NCI-H2196 treated with DMSO at 0.1 percent for 48 hours (cell line): ENCODE data around the gene SPATA21.

ENCODE experiments used
- DNase-seq: peaks from one replicate; lab custom pipeline; 2025; ENCODE audit not compliant: unreplicated experiment; lab: John Stamatoyannopoulos, UW

Gene SPATA21

DNA sequence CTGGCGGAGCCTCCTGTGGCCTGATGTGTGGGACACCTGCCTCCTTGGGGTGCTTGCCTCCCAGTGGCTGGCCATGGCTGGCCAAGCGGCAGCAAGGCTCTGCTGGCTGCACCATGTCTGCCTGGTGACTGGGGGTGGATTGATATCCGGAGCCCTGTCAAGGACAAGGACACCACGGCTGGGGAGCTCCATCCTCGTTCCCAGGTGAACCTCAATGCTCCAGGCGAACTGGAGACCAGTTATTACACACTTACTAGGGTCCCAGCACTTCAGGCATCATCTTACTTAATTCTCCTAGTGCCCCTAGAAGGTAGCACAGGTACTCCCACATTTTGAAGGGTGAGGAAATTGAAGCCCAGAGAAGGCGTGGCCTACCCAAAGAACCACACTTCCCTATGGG lies 15.2 kb downstream of the SPATA21 start:
- DNase-seq: no peak

DNA sequence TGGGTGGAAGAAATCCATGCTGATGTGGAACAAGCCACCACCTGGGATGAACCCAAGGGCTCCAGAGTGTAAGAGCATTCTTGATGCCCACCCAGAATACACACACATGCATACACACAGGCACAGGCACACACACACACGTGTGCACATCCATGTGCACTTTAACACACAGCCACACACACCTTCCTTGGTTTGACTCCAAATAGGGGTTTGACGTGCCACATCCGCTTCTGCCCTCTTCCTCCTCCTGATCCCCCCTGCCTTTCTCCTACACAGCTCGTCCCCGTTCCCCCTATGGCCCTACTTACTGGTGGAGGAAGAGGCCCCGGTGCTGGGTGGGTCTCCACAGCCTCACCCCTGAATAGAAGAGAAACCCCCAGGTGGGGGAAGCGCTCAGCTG lies 16.0 kb downstream of the SPATA21 start:
- no peak for DNase-seq

DNA sequence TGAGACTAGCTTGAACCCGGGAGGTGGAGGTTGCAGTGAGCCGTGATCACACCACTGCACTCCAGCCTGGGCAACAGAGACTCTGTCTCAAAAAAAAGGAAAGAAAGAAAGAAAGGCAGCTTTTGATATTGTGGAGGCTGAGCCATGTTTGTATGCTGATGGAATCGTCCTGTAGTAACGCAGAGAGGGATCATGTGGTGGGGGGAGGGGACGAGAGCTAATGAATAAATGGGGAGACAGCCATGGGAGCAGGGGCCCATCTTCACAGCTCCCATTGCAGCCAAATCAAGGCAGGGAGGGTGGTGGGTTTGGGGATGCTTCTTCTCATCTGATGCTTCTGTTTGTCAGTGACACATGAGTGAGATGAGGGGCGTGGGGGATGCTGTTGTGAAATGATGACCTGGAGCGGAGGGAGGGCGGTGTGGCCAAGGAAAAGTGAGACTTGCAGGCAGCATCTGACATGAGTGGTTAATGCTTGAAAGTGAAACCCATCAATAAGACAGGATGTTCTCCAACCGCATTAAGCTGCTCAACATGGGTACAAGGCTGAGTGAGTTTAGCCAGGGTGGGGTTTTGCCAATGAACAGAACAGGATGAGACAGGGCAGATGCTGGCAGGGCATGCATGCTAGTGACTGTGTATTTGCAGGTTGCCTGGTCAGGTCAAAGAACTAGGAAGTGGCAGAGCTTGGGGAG lies 16.7 kb downstream of the SPATA21 start:
- DNase-seq: no peak

DNA sequence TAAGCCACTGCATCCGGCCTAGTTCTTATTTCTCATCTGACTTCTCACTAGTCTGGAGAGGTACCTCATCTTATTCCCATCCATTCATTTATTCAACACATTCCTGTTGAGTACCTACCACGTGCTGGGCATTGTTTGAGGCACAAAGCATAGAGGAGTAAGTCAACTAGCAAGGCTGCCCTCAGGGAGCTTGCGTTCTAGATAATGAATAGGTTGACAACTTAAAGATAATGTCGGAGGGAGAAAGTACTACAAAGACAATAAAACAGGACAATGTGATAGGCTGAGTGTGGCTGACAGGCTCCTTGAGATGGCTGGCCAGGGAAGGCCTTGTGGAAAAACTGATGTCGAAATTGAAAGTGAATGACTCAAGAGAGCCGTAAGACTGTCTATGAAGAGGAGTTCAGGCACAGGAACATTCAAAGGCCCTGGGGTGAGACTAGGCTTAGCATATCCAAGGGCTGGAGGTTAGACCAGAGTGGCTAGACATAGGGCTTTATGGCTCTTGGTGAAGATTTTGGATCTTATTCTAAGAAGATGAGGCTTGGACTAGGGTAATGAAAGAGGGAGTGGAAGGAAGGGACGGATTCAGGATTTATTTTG lies 18.3 kb downstream of the SPATA21 start:
- DNase-seq: no peak

DNA sequence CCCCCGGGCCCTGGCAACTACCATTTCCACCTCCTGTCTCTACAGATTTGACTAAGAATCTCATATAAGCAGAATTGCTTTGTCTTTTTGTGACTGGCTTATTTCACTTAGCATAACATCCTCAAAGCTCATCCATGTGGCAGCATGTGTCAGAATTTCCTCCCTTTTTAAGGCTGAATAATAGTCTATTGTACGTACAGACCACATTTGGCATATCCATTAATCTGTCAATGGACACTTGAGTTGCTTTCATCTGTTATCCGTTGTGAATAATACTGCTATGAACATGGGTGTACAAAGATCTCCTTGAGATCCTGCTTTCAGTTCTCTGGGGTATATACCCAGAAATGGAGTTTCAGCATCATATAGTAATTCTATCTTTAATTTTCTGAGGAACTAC lies 24.0 kb downstream of the SPATA21 start:
- DNase-seq: no peak

DNA sequence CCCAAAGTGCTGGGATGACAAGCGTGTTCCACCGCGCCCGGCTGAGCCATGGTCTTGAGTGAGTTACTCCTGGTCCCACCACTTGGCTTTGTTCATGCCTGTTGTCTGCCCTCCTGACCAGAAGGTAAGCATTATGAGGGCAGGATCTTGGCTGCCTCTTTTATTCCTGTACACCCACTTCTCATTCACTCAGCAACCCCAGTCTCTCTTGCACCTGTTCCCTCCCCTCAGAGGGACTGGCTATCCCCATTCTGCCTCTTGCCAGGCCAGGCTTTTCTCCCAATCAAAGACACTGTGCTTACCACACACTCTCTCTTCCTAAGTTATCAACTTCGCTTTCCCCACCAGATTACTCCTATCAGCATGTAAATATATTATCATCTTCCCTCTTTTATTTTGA lies 26.4 kb downstream of the SPATA21 start:
- no peak for DNase-seq

DNA sequence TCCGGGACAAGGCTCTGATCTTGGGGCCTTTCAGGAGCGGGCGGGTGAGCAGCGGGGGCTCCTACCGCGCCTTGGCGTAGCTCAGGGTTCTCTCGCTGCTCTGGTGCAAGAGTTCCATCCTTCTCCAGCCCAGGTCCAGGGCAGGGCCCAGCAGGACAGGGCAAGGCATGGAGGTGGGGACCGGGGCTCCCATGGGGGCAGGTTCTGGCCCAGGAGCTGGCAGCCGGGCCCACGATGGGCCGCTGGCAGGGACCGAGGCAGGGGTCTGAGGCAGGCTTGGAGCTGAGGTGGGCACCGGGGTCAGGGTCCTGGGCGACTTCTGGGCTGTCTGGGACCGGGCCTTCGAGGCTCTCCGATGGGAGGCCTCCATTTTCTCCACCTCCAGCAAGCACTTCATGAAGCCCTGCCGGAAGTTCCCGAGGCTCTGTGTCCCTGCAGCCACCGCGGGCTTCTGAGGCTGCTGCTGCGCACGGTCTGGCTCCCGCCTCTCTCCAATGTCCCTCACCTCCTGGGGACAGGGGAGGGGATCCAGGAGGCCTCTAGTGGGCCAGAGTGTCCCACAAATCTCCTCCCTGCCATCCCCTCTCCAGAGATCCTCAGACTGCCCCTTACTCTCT lies 27.6 kb downstream of the SPATA21 start:
- no peak for DNase-seq

DNA sequence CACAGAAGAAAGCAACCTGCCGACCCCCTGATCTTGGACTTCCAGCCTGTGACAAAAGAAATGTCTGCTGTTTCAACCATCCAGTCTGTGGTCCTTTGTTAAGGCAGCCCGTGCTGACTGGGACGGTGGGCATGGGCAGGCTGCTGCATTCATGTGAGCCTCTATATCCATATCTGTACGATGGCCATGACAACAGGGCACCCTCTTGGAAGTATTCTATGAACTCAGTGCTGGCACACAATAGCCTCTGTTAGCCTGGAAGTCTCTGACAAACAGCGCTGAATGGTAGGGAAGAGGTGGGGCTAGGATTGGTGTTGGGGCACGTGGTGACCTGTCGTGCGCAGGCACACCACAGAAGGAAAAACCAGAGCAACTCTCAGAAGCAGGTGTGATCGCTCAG lies 30.4 kb downstream of the SPATA21 start:
- DNase-seq: no peak

DNA sequence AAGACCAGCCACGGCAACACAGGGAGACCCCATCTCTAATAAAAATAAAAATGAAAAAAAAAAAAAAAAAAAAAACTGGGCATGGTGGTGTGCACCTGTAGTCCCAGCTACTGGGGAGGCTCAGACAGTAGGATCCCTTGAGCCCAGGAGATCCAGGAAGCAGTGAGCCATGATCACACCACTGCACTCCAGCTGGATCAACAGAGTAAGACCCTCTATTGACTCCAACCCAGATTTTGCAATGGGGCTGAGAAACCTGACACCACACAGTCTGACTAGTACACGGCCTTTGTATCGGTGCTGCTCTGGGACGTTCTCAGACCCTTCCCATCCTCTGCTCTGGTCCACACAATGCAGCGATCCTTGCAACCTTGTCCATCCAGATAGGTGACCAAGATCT lies 31.8 kb downstream of the SPATA21 start:
- no peak for DNase-seq

DNA sequence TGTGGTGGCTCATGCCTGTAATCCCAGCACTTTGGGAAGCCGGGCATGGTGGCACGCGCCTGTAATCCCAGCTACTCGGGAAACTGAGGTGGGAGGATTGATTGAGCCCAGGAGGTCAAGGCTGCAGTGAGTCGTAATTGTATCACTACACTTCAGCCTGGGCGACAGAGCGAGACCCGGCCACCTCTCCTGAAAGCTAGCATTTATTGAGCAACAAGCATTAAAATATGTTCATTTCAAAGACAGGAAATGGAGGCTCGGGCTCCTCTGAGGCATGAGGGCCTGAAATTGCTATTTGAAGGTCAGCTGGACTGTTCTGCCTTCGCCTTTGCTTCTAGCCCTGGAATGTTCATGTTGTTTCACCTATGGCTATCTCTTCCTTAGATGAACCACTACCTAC lies 34.5 kb downstream of the SPATA21 start:
- DNase-seq: no peak

DNA sequence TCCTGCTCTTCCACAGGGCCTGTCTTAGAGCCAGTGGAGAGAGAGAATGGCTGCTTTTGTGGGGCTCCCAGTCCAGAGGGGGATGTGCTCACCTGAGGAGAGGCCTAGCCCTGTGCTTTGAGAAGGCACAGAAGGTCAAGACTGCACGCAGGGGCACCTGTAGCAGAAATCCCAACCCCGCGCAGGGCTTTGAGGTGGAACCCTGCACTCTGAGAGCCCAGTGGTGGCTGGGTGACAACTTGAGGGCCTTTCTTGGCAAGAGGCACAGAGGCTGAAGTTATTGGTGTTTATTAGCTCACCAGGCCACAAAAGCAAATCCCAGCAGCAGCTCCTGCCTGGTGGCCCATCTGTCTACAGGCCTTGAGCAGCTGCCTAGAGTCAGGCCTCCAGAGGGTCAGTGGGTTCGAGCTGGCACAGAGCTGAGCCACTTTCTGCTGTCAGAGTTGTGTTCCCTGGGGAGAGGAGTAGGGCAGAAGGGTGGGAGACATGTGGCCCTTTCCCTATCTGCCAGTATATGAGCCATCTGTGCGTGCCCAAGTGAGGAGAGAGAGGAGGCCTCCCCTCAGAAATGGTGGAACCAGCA lies 38.8 kb downstream of the SPATA21 start:
- DNase-seq: no peak

DNA sequence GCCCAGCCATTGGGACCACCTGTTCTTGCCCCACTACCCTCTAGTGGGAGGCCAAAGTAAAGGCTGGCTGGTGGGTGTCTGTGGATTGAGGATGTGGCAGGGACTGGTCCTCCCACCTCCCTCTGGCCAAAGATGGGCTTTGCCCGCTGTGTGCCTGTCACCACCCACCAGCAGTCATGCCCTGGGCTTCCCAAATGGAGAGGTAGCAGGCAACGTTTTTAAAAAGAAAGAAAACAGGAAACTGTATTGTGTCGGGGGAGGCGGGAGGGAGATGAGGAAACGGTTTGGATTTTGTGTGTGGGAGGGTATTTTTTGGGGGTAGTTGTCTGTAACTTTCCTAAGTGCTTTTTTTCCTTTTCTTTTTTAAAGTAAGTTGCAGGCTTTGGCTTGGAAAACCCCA lies 40.1 kb downstream of the SPATA21 start:
- DNase-seq: no peak

DNA sequence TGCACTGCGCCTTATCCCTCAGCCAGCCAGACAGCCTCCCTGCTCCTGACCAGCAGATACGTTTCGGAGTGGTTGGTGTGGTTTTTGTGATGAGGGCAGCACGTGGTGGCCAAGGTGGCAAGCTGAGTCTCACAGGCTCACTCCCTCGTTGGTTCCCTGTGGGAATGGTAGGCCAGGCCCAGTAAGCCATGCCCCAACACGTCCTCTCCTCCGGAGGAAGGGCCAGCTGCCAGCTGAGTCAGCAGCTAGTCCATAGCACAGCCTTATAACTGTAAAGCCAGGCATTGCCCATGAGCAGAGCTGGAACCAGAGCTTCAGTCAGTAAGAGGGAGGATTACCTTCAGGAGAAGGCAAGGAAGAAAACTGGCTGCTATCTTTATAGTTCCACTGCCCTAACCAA lies 40.6 kb downstream of the SPATA21 start:
- peak; percentile 91 for DNase-seq

DNA sequence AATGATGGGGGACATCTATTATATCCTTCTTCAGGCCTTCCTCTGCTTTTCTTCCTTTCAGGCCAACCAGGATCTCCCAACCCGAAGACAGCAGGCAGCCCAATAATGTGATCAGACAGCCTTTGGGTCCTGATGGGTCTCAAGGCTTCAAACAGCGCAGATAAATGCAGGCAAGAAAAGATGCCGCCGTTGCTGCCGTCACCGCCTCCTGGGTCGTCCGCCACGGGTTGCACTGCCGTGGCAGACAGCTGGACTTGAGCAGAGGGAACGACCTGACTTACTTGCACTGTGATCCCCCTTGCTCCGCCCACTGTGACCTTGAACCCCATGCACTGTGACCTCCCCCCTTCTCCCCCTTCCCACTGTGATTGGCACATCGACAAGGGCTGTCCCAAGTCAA lies 42.2 kb downstream of the SPATA21 start:
- no peak for DNase-seq

DNA sequence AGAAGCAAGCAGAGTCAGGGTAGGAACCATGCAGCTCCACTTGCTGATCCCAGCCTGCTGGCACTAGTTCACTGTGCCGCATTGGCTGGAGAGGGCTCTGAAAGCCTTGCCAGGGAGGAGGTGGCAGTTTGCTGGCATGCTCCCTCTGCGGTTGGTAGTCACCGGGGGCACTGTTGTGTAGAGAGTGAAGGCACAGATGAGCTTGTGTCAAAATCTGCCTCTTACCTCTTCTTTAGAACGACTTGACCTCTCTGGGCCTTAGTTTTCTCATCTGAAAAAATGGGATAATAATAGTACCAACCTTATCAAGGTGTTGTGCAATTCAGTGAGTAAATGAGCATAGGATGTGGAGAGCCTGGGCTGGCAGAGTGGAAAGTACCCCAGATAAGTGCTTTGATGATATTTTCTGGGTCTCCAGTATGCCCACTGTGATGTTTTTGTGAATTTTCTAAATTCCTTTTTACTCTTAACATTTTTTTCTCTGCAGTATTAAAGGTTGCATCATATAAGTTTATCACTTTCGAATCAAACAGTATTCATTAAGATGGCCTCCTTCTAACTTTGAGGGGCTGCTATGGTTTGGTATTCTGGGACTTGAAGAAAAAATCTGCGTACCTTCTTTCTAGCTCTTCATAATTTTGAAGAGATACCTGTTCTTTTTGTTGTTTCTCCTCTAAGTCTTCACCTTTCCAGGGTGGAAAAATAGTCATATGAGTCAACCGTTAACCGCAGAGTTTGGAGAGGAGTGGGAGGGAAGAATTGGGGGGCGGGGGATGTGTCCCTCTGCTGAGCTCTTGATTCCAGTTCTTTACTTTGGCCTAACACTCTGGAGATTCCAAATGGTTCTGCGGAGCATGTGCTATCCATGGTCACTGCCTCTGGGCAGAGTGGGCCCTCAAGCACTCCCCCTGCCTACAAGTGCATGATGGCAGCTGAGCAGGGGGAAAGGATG lies 43.4 kb downstream of the SPATA21 start:
- DNase-seq: no peak

DNA sequence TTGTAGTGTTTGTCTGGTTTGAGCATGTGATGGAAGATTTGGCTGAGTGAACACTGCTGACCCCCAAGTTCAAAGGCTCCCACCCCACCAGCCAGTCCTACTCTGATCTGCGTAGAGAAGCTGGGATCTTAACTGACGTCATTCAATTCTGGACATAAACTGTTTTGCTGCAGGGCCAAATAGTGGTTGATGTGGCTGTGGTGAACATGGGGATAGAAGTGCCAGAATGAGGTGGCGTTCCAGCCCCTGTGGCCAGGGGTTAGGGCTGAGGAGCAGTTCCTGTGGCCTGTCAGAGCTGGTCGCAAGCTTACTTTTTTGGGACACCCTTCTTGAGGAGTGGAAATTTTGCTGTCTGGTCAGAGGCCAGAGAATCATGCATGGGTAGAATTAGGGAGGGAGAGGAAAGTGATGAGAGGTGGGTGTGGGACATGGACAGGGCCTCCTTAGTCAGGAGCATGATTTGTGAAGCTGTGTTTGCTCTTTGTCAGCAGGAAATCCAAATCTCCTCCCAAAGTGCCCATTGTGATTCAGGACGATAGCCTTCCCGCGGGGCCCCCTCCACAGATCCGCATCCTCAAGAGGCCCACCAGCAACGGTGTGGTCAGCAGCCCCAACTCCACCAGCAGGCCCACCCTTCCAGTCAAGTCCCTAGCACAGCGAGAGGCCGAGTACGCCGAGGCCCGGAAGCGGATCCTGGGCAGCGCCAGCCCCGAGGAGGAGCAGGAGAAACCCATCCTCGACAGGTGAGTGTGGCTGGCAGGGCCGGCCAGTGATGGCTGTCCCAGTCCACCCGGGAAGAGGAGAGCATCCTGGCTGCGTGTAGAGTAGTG lies 44.3 kb downstream of the SPATA21 start:
- DNase-seq: no peak

DNA sequence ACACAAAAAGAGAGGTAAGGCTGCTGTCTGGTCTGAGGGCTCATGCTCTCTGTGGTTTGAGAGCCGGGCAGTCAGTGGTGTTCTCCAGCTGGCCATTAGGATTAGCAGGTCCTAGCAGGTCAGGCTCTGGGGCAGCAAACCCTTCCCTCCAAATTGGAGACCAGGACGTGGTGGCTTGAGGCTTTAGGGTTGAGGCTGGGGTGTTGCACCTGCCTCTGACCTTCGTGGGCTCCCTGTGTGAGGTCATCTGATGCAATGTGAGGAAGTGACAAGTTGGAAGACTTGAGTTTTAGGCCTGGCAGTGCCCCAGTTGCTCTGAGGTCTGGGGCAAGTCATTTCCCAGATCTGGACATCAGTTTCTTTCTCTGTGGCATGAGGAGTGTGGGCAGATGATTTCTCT lies 45.8 kb downstream of the SPATA21 start:
- DNase-seq: no peak

DNA sequence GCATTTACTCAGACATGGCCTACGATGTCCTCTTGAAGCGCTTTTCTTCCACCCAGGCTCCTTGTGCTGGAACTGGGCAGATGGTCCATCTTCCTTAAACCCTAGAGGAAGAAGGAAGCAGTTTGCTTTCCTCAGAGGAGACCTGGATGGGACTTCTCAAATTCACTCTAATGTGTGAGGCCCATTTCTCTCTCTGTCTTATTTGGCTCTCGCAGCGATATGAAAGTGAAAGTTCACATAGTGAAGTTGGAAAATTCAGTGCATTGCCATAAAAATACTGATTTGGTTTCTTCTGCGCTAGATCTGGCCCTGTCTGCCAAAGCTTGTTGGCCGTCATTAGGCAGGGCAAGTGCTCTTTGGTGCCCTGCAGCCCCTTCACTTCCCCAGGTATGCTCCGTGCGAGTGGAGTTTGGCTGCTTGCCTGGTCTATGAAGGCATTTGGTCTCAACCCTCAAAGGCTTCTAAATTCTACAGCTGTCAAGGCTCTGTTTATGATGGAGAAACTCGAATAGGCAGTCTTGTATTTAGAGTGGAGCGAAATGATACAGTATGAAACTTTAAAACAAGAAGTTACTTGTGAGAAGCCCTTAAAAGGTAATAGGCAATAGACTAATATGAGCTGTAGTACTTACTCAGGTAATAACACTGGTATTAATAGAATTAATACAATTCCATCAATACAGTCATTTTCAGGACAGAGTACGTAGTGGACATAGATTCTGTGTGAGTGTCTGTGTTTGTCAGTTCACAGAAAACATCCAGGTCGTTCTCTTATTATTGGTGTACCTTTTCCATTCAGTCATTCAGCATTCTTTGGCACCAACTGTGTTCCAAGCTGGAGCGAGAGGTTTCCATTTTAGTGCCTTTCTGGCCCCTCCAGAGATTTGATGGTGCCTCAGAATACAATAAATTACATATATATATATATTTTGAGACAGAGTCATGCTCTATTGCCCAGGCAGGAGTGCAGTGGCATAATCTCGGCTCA lies 49.7 kb downstream of the SPATA21 start:
- DNase-seq: peak; percentile 38

DNA sequence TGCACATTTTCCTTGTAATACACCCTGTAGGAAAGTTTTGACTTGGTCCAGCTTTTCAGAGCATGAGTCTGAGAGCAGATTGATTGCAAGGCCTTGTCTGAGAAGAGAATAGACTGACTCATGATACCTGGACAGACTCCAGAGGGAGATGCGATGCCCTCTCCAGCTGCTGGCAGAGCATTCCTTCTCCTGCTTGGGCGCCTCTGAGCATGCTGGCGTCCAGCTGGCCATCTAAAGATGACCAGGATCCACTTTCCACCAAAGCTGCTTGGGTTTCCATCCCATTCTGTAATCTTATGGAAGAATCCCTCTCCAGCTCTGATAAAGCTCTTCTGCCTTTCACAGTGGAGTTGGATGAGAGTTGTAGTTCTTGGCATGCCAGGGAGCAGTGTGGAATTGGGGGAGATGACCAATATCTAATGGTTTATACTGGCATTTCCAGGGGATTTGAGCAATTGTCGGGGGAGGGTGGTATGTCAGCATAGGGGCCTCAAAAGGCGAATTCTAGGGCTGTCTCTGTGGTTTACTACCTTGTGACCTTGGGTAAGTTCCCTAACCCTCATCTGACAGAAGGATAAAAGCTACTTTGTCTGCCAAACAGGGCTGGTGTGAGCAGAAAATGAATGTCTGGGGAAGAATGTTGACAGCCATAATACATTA lies 50.6 kb downstream of the SPATA21 start:
- DNase-seq: peak; percentile 70
